ENCODE measurements around the gene DCUN1D4.

The DCUN1D4 gene

DNA sequence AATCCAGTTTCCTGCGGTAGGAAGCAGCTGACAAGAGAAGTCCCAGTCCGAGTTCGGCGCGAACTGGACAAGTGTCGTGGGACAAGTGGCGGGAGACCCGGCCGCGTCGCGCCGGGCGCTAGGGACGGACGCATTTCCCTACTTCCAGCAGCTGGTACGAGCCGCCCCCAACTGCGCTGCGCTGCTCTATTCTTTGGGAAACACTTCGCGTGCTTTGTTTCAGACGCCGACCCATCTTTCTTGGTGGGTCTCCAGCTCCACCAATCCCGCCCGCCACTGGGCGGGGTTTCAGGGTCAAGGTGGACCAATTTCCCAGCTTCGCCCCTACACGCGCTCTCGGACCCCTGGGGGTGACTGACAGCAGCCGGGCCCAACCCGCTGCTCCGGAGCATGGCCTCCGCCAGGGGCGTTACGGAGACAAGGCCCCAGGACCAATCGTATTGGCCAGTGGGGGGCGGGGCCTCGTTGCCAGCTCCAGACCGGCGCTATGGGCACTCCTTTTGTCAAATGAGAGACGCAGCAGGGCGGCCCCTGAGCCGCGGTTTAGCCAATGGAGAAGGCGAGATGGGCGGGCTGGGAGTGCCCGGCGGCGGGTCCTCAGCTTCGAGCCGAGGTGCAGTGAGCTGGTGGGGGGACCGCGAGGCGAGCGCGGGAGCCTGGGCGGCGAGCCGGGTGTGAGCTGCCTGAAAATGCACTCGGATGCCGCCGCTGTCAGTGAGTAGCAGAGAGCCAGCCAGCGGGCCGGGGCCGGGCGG lies at the start of gene DCUN1D4:
Gene DCUN1D4 (plus strand): TSS at position 600 of the 755 bp plus-strand sequence. CDS start 90 bp downstream, at position 690.
- TF ChIP-seq GATA2 (IDR thresholded peaks at IDR 0.05; ENCODE audit: low read depth, low read length) (no peak), GATA3 (IDR thresholded peaks at IDR 0.05; ENCODE audit: low read depth, low read length) (no peak)

GRCh38 chr4:51820443-51821234 lies 22.3 kb upstream of the DCUN1D4 start:
- TF ChIP-seq GATA3 (IDR thresholded peaks at IDR 0.05; ENCODE audit: low read depth, low read length), result no peak
- no peak for TF ChIP-seq GATA2 (IDR thresholded peaks at IDR 0.05; ENCODE audit: low read depth, low read length)

GRCh38 chr4:51825341-51825740 lies 17.6 kb upstream of the DCUN1D4 start:
- no peak for TF ChIP-seq GATA2 (IDR thresholded peaks at IDR 0.05; ENCODE audit: low read depth, low read length)
- no peak for TF ChIP-seq GATA3 (IDR thresholded peaks at IDR 0.05; ENCODE audit: low read depth, low read length)

- no peak for TF ChIP-seq GATA2 (IDR thresholded peaks at IDR 0.05; ENCODE audit: low read depth, low read length)
- TF ChIP-seq GATA3 (IDR thresholded peaks at IDR 0.05; ENCODE audit: low read depth, low read length), result no peak
These were observed 12.7 kb upstream of the DCUN1D4 start for GRCh38 chr4:51830156-51830720.

GRCh38 chr4:51831133-51831532 lies 11.8 kb upstream of the DCUN1D4 start:
- TF ChIP-seq GATA2 (IDR thresholded peaks at IDR 0.05; ENCODE audit: low read depth, low read length) (no peak), GATA3 (IDR thresholded peaks at IDR 0.05; ENCODE audit: low read depth, low read length) (no peak)

GRCh38 chr4:51833236-51833635 lies 9.7 kb upstream of the DCUN1D4 start:
- TF ChIP-seq GATA3 (IDR thresholded peaks at IDR 0.05; ENCODE audit: low read depth, low read length) (no peak), GATA2 (IDR thresholded peaks at IDR 0.05; ENCODE audit: low read depth, low read length) (no peak)

DNA sequence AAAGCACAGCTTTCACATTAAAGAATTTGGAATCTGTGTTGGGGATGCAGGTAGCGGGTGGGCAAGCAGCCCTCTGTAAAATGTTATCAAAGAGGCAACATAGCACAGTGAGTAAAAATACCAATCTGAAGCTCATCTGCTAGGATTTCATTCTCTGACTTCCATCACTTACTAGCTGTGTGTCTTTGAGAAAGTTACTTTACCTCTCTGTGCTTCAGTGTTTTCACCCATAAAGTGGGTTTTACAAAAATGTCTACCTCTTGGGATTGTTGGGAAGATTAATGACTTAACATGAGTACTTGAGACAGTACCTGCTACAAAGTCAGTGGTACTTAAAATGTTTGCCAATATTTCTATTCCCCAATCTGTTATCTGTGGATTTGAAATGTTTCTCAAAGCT lies 7.9 kb upstream of the DCUN1D4 start:
- TF ChIP-seq GATA3 (IDR thresholded peaks at IDR 0.05; ENCODE audit: low read depth, low read length) (no peak), GATA2 (IDR thresholded peaks at IDR 0.05; ENCODE audit: low read depth, low read length) (no peak)

- TF ChIP-seq GATA3 (IDR thresholded peaks at IDR 0.05; ENCODE audit: low read depth, low read length) (no peak), GATA2 (IDR thresholded peaks at IDR 0.05; ENCODE audit: low read depth, low read length) (peak; percentile 30; the same call in 1 of the 2 replicates)
These were observed 7.1 kb upstream of the DCUN1D4 start for GRCh38 chr4:51835855-51836254.

DNA sequence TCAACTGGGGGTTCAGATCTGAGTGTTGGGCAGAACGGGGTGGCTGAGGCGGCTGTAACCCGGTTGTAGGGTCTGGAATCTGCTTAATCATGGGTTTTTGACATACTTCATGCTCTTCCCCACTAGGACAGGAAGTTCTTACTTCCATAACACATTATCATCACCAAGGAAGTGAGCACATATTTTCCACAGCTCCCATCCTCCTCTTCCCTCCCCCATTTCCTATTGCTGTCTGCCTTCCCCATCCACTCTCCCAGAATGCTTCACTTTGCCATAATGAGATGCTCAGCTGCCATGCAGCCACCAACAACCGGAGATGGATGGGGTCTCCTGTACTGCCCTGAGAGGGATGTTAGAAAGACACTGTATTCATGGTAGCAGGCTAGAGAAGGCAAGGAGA lies 6.4 kb upstream of the DCUN1D4 start:
- TF ChIP-seq GATA3 (IDR thresholded peaks at IDR 0.05; ENCODE audit: low read depth, low read length) (no peak), GATA2 (IDR thresholded peaks at IDR 0.05; ENCODE audit: low read depth, low read length) (no peak)

GRCh38 chr4:51840781-51841180 lies 2.2 kb upstream of the DCUN1D4 start:
- TF ChIP-seq GATA2 (IDR thresholded peaks at IDR 0.05; ENCODE audit: low read depth, low read length), result no peak
- no peak for TF ChIP-seq GATA3 (IDR thresholded peaks at IDR 0.05; ENCODE audit: low read depth, low read length)

DNA sequence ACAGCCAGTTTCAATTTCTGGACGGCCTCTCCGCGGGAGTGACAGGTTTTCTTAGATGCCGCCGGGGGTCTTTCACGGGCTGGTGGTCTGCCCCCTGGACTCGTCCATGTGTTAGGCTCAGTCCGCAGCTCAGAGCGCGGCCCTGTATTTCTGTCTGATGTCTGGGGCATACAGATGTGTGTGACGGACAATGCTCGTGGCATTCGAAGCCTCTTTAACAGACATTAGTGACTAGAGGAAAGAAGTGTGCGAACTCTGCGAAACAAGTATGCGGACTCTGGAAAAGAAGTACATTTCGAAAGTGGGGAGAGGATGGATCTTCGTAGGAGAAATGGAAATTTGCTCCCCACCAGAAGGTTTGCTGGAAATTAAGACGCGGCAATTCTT lies 793 bp upstream of the DCUN1D4 start:
- TF ChIP-seq GATA3 (IDR thresholded peaks at IDR 0.05; ENCODE audit: low read depth, low read length) (no peak), GATA2 (IDR thresholded peaks at IDR 0.05; ENCODE audit: low read depth, low read length) (no peak)

GRCh38 chr4:51843309-51844152 lies 578 bp downstream of the DCUN1D4 start:
- TF ChIP-seq GATA2 (IDR thresholded peaks at IDR 0.05; ENCODE audit: low read depth, low read length), result no peak
- TF ChIP-seq GATA3 (IDR thresholded peaks at IDR 0.05; ENCODE audit: low read depth, low read length), result no peak

DNA sequence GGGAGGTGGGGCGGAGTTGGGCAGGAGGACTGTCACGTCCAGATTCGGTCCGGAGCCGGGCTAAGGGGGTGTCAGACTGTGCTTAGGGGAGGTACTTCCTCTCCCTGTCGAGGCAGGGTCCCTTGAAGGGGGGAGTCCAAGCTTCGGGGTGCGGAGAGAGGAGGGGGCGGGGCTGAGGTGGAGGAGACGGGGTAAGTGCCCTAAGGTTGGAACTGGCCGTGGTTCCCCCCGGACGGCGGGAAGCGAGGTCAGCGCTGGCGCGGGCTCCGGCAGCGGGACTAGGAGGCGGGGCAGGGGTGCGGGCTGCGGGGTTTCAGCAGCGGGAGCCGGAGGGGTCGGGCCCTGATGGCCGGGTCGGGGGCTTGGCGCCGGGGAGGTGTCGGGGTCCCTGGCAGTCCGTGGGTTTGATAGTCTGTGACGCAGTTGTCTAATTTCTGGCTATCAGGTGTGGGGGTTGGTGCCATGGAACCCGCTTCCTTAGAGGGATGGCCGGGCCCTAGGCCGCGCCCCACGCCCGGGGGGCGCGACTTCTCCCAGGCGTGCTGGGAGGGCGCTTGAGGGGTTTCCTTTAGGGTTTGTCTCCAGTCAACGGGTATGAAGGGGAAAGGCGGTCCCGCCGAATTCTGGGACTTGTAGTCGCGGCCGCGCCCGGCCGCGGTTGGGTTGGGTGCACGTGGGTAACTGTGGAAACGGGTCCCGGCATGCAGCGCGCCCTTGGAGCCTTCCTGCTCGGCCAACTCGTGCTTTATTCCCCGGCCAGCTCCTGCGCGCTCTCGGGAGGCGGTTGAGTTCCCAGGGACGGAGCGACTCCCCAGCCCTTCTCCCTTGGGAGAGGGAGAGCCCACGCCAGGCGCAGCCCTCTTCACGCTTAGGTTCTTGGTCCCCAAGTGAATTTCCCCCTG lies 1.5 kb downstream of the DCUN1D4 start:
- TF ChIP-seq GATA3 (IDR thresholded peaks at IDR 0.05; ENCODE audit: low read depth, low read length) (no peak), GATA2 (IDR thresholded peaks at IDR 0.05; ENCODE audit: low read depth, low read length) (no peak; the same call in 1 of the 2 replicates)

Data from SH-SY5Y (cell line).